ENCODE data around the gene PHB1. TPM values are rescaled to one million over a fixed set of nuclear protein-coding genes. Genes with fewer than 3 reads are reported as not detected.

The PHB1 gene
- polyA plus RNA-seq, 1 experiment, result 228 TPM

DNA sequence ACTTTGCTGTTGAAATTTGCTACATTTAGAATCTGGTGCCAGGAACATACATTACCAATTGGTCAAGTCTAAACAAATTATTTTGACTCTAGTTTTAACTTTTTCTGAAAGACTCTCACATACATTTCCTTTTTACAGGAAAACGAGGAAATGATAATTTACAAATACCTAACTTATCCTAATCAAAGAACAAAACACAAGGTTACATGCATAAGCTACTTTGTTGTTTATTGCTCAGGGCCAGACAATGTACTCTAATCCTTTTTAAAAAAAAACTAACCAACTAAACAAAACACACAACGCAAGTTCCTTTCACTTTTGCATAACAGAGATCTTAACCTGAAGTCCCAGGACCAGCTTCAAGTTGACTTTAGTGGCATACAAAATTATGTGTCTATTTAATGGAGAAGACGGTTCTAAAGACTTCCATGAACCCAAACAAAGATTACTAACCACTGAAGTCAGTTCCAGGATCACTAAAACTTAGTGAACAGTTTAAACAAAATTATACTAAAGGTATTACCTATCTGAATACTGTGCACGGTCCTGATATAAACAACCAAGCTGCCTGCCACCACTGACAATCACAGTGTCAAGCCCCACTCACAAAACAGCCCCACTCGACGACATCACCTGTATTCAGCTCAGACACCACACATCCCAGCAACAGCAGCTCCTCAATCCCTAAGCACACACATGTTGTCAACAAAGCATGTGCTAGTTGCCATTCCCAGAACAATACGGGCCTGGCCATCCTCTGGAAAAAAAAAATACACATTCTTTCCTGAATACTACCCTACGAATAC lies 54.5 kb downstream of the PHB1 start:
- POLR2A ChIA-PET, result interaction anchor here (1.0 kb wide), 1 partner anchor 18 kb away, joined by 3 read pairs; no protein-coding TSS in a partner anchor

DNA sequence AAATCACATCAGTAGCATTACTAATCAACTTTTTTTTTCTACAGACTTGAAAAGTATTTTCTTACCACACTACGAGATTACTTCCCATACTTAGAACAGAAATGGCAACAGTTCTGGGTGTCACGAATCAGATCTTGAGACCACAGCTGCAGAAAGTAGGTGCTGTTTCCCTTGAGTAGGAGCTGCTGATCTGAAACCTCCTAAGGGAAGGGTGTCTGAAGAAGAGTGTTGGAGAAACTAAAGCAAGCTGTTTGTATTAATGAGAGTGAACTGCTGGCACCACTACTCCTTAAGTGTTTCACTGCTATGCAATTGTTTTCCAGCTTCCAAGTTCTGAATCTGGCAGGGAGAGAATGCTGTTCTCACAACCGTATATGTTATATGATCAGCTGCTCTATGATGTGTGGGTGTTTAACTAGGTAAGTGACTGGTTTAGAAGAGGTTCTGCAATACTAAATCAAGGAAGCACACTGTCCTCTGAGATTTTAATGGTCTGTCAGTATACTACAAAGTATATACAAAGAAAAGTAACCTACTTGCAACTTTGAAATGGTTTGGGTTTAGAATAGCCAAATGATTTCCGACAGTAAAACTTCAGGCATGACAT lies 55.9 kb downstream of the PHB1 start:
- CTCF ChIA-PET, result interaction anchor here (0.5 to 1.2 kb wide), 5 partner anchors 8 to 551 kb away, joined by 3 to 7 read pairs (median 4); no protein-coding TSS in a partner anchor
- Histone ChIP-seq H3K27ac (ENCODE audit: low read depth, low read length) (no peak overlapping the region), H3K4me3 (ENCODE audit: low read depth, low read length) (no peak overlapping the region), H3K27me3 (ENCODE audit: control insufficient read depth, insufficient read depth, low read length) (no peaks in the 10 kb centered on the region), H3K9me3 (ENCODE audit: control insufficient read depth, insufficient read depth, low read length) (no peaks in the 10 kb centered on the region)
- TF ChIP-seq, protein P1, sequence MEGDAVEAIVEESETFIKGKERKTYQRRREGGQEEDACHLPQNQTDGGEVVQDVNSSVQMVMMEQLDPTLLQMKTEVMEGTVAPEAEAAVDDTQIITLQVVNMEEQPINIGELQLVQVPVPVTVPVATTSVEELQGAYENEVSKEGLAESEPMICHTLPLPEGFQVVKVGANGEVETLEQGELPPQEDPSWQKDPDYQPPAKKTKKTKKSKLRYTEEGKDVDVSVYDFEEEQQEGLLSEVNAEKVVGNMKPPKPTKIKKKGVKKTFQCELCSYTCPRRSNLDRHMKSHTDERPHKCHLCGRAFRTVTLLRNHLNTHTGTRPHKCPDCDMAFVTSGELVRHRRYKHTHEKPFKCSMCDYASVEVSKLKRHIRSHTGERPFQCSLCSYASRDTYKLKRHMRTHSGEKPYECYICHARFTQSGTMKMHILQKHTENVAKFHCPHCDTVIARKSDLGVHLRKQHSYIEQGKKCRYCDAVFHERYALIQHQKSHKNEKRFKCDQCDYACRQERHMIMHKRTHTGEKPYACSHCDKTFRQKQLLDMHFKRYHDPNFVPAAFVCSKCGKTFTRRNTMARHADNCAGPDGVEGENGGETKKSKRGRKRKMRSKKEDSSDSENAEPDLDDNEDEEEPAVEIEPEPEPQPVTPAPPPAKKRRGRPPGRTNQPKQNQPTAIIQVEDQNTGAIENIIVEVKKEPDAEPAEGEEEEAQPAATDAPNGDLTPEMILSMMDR (IDR thresholded peaks at IDR 0.05; ENCODE audit: low read depth, low read length), result no peak
- DNase-seq (ENCODE audit: low read depth, low spot score), result no peak
- POLR2A ChIA-PET, result interaction anchor here (0.9 to 1.2 kb wide), 2 partner anchors 16 to 35 kb away, joined by 3 to 5 read pairs; no protein-coding TSS in a partner anchor

More for the DNA sequence above, 54.5 kb downstream of the PHB1 start:
- no peak for DNase-seq (ENCODE audit: low read depth, low spot score)
- peak overlapping the region; percentile 89 for H3K4me3 ChIP-seq (ENCODE audit: low read depth, low read length)
- H3K9me3 ChIP-seq (ENCODE audit: control insufficient read depth, insufficient read depth, low read length), result no peaks in the 10 kb centered on the region
- H3K27ac ChIP-seq (ENCODE audit: low read depth, low read length), result no peak overlapping the region
- TF ChIP-seq, protein P1 (IDR thresholded peaks at IDR 0.05; ENCODE audit: low read depth, low read length), result no peak
- CTCF ChIA-PET, result interaction anchor here (0.6 to 1.3 kb wide), 5 partner anchors 8 to 75 kb away, joined by 3 to 4 read pairs (median 4); no protein-coding TSS in a partner anchor
- H3K27me3 ChIP-seq (ENCODE audit: control insufficient read depth, insufficient read depth, low read length), result no peaks in the 10 kb centered on the region

DNA sequence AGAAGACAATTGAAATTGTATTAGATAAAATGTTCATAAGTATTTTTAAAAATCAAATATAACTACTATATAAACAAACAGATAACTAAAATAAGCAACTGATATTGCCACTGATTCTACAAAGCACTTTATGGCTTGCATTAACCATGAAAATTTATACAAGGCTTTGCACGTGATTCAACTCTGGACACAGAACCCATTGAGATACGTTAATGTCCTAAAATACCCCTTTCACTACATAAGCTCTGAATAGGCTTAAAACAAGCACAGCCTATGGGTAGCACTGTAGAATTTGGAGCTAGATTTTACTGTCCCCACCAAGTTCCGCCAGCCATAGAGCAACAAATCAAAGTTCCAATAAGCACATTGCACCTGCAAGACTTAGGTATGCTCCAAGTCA lies 57.2 kb downstream of the PHB1 start:
- DNase-seq (ENCODE audit: low read depth, low spot score), result no peak
- ChIA-PET CTCF (interaction anchor here (1.0 to 1.3 kb wide), 2 partner anchors 15 to 42 kb away, joined by 3 to 7 read pairs; no protein-coding TSS in a partner anchor), POLR2A (no interaction called here)
- H3K9me3 ChIP-seq (ENCODE audit: control insufficient read depth, insufficient read depth, low read length), result no peaks in the 10 kb centered on the region
- no peaks in the 10 kb centered on the region for H3K27me3 ChIP-seq (ENCODE audit: control insufficient read depth, insufficient read depth, low read length)
- H3K4me3 ChIP-seq (ENCODE audit: low read depth, low read length), result no peak overlapping the region
- H3K27ac ChIP-seq (ENCODE audit: low read depth, low read length), result no peak overlapping the region
- TF ChIP-seq, protein P1 (IDR thresholded peaks at IDR 0.05; ENCODE audit: low read depth, low read length), result no peak

DNA sequence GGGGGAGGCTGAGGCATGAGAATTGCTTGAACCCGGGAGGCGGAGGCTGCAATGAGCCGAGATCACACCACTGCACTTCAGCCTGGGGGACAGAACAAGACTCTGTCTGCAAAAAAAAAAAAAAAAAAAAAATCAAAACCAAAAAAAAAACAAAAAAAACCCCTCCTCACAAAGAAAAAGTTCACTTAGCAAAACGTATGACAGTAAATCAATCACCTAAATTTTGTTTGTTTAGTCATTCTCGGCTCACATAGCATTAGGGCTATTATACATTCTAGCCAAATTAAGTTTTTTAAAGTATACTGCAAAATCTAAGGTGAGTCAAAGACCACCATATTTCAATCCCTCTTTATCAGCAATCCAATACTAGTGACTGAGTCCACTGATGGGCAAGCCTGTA lies 58.4 kb downstream of the PHB1 start:
- DNase-seq (ENCODE audit: low read depth, low spot score), result no peak
- TF ChIP-seq, protein P1 (IDR thresholded peaks at IDR 0.05; ENCODE audit: low read depth, low read length), result no peak
- Histone ChIP-seq H3K4me3 (ENCODE audit: low read depth, low read length) (no peak overlapping the region), H3K27me3 (ENCODE audit: control insufficient read depth, insufficient read depth, low read length) (no peaks in the 10 kb centered on the region), H3K9me3 (ENCODE audit: control insufficient read depth, insufficient read depth, low read length) (no peaks in the 10 kb centered on the region), H3K27ac (ENCODE audit: low read depth, low read length) (no peak overlapping the region)
- POLR2A ChIA-PET, result no interaction called here
- CTCF ChIA-PET, result no interaction called here

Small RNA genes within 50 kb of the gene (small RNA-seq; reads per million reads assigned to genes)
- gene RF00019 (ENCODE audit: insufficient read length, low read depth), result not detected

Other genes with a start within 250 kb of the PHB1 start
- 0.16 and 0.21 TPM in 2 replicates for gene GNGT2, start 204.3 kb downstream of the PHB1 start, polyA plus RNA-seq (2011; rRNA removed)
- gene ABI3, start 204.2 kb downstream of the PHB1 start, polyA plus RNA-seq (2011; rRNA removed), result 0.12 and 0.21 TPM in 2 replicates
- gene PHOSPHO1, start 184.1 kb downstream of the PHB1 start, polyA plus RNA-seq (2011; rRNA removed), result 0.05 and 0.09 TPM in 2 replicates
- 7.5 and 9.0 TPM in 2 replicates for gene ZNF652, start 52.6 kb downstream of the PHB1 start, polyA plus RNA-seq (2011; rRNA removed)
- not detected in 2 replicates for gene NGFR, start 80.4 kb upstream of the PHB1 start, polyA plus RNA-seq (2011; rRNA removed)
- gene NXPH3, start 161.0 kb upstream of the PHB1 start, polyA plus RNA-seq (2011; rRNA removed), result 0.20 and 0.27 TPM in 2 replicates